Uterus (tissue), 4 donors: Measurements from ENCODE around the gene KCNQ2. TPM values are rescaled to one million over a fixed set of nuclear protein-coding genes. Genes with fewer than 3 reads are reported as not detected.

Experiments used
- DNase-seq, 2 donors: peaks; one replicate each; pipeline ENCODE4 v3.0.0-alpha.2; 2019 to 2020
- H3K27ac ChIP-seq, 2 donors: fragments of 200-600 bp; sonication (generic); 1 replicate in 1 of 2; 2 replicates in 1 of 2; pipeline ENCODE4 v1.5.1; 2016 to 2018
- H3K27me3 ChIP-seq, 2 donors: fragments of 200-600 bp; sonication (generic); one replicate each; pipeline ENCODE4 v1.5.1; 2018 to 2019; ENCODE audit warnings: control low read depth in 1 of 2
- H3K36me3 ChIP-seq, 2 donors: fragments of 200-600 bp; sonication (generic); one replicate each; pipeline ENCODE4 v1.5.1; 2019; ENCODE audit warnings: control low read depth in 1 of 2
- H3K4me1 ChIP-seq, 2 donors: fragments of 200-600 bp; sonication (generic); one replicate each; pipeline ENCODE4 v1.5.1; 2018 to 2019; ENCODE audit warnings: control low read depth in 1 of 2
- H3K4me3 ChIP-seq, 2 donors: fragments of 200-600 bp; sonication (generic); 1 replicate in 1 of 2; 2 replicates in 1 of 2; pipeline ENCODE4 v1.5.1; 2018 to 2019; ENCODE audit warnings: mild to moderate bottlenecking in 1 of 2
- H3K9me3 ChIP-seq, 2 donors: fragments of 200-600 bp; sonication (generic); one replicate each; pipeline ENCODE4 v1.5.1; 2019; ENCODE audit warnings: control low read depth in 1 of 2
- POLR2A ChIP-seq, 2 donors: fragments of 450-650 bp; IDR thresholded peaks; one replicate each; pipeline ENCODE4 v1.6.1; 2016; ENCODE audit warnings: antibody characterized with exemption in 2 of 2, mild to moderate bottlenecking in 1 of 2, moderate library complexity in 1 of 2
- intact Hi-C: fragments of 100-400 bp; cut with DNase I; formaldehyde crosslinking; loops from one replicate; pipeline ENCODE4 v1.15.1; 2023; ENCODE audit warnings: low total_unique reads
- total RNA-seq, 4 donors: library from RNA; depleted of rRNA in 3 of 4; stranded (reverse); fragments of >200 nt in 3 of 4; gene quantifications; one replicate each; pipeline versions ENCODE4 v1.1.0 to v1.2.4, GENCODE V29; 2014 to 2023
- TF ChIP-seq, protein P1 (sequence below), 4 experiments: fragments of 200-600 bp in 2 of 4; fragments of 450-650 bp in 2 of 4; sonication (generic) in 2 of 4; IDR thresholded peaks; one replicate each; pipeline ENCODE4 v1.5.1; 2016 to 2019; ENCODE audit warnings: antibody characterized with exemption in 4 of 4, mild to moderate bottlenecking in 2 of 4, moderate library complexity in 1 of 4
- donor health status: DM: yes; HTN: yes; CAD: no.

Gene KCNQ2
- total RNA-seq, 4 donors from 2014 or later = 1.2 to 4.9 TPM; not detected in 2

DNA sequence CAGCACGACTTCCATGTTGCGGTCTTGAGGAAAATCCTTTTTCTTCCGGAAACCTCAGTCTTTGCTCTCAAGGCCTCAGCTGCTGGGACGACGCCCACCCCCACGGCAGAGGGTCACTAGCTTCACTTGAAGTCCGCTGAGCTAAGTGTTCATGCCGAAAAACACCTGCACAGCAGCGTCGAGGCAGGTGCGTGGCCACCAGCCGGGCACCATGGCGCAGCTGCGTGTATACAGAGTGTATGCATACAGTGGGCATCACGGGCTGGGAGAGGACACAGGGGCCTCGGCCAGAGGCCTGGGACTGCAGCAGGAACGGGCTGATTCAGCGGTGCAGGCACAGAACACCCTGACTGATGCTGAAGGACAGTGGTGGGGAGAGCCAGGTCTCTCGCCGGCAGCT, 20.1 kb downstream of the KCNQ2 start:
- TF ChIP-seq POLR2A (IDR thresholded peaks at IDR 0.05) = no peak
- H3K27me3 ChIP-seq = peaks cover 0 to 37% of the 10 kb centered on the region in 2 donors
- H3K4me1 ChIP-seq = no peaks in the 10 kb centered on the region
- no peak for DNase-seq
- H3K9me3 ChIP-seq = no peaks in the 10 kb centered on the region
- H3K36me3 ChIP-seq = no peaks in the 10 kb centered on the region
- H3K4me3 ChIP-seq = no peak overlapping the region
- intact Hi-C loops = no loop called here
- no peak overlapping the region for H3K27ac ChIP-seq

DNA sequence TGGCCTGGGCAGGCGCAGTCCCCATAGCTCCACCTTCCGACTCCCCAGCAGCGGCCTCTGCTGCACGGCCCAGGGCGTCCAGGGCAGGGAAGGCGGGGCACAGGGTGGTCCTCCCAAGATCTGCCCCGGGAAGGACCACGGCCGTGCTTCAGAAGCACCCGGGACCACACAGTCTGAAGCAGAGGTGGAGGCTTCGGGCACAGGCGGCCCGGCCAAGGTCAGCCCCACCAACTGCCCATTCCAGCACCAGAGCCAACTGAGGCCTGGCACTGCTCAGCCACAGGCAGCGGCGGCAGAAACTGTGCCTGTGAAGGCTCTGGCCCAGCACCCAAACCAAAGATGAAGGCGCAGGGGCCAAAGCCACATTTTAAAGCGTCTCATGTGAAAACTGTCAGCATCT, 20.6 kb downstream of the KCNQ2 start:
- no peak overlapping the region for H3K4me3 ChIP-seq
- H3K36me3 ChIP-seq = no peaks in the 10 kb centered on the region
- no peak for DNase-seq
- H3K27ac ChIP-seq = no peak overlapping the region
- no peak for TF ChIP-seq POLR2A (IDR thresholded peaks at IDR 0.05)
- TF ChIP-seq, protein P1, sequence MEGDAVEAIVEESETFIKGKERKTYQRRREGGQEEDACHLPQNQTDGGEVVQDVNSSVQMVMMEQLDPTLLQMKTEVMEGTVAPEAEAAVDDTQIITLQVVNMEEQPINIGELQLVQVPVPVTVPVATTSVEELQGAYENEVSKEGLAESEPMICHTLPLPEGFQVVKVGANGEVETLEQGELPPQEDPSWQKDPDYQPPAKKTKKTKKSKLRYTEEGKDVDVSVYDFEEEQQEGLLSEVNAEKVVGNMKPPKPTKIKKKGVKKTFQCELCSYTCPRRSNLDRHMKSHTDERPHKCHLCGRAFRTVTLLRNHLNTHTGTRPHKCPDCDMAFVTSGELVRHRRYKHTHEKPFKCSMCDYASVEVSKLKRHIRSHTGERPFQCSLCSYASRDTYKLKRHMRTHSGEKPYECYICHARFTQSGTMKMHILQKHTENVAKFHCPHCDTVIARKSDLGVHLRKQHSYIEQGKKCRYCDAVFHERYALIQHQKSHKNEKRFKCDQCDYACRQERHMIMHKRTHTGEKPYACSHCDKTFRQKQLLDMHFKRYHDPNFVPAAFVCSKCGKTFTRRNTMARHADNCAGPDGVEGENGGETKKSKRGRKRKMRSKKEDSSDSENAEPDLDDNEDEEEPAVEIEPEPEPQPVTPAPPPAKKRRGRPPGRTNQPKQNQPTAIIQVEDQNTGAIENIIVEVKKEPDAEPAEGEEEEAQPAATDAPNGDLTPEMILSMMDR (IDR thresholded peaks at IDR 0.05) = no peak
- H3K27me3 ChIP-seq = peaks cover 0 to 33% of the 10 kb centered on the region in 2 donors
- H3K4me1 ChIP-seq = no peaks in the 10 kb centered on the region
- no peaks in the 10 kb centered on the region for H3K9me3 ChIP-seq
- intact Hi-C loops = no loop called here

DNA sequence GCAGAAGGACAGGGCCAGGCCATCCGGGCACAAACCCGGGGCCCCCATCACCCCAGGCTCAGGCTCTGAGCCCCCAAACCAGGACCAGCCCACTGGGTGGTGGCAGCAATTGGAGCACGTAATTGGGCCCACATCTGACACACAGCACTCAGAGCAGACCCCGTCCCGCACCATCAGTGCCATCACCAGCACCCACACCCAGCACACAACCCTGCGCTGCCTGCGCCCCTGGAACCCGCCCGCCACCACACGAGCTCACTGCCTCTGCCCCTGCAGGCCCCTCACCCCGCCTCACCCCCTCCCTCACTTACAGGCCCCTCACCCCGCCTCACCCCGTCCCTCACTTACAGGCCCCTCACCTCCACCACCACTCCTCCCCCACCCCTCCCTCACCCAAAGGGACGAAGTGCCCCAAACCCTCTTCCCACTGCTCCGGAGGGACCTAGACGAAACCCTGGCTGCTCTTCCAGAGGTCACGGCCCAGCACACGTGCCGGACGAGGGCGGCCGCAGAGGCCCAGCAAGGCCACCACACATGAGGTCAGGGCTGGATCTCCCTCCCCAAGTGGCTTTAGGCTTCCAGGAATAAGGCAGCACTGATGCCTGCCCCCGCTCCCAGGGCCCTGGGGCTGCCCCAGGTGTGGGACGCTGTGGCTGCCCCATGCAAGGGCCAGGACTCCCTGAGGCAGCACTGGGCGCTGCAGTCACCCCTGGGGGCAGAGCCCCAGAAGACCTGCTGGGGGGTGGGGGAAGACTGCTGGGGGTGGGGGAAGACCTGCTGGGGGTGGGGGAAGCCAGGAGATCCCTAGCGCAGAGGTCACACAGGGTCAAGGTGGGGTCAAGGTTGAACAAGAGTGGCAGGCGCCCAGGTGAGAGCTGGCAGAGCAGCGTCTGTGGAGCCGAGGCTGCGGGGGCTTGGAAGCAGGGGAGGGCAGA, 22.4 kb downstream of the KCNQ2 start:
- H3K4me3 ChIP-seq = no peak overlapping the region
- no peak for TF ChIP-seq POLR2A (IDR thresholded peaks at IDR 0.05)
- TF ChIP-seq, protein P1 (IDR thresholded peaks at IDR 0.05) = no peak
- intact Hi-C loops = no loop called here
- no peak for DNase-seq
- H3K36me3 ChIP-seq = no peaks in the 10 kb centered on the region
- H3K4me1 ChIP-seq = no peaks in the 10 kb centered on the region
- H3K27ac ChIP-seq = no peak overlapping the region
- H3K27me3 ChIP-seq = peaks cover 0 to 18% of the 10 kb centered on the region in 2 donors
- H3K9me3 ChIP-seq = no peaks in the 10 kb centered on the region

DNA sequence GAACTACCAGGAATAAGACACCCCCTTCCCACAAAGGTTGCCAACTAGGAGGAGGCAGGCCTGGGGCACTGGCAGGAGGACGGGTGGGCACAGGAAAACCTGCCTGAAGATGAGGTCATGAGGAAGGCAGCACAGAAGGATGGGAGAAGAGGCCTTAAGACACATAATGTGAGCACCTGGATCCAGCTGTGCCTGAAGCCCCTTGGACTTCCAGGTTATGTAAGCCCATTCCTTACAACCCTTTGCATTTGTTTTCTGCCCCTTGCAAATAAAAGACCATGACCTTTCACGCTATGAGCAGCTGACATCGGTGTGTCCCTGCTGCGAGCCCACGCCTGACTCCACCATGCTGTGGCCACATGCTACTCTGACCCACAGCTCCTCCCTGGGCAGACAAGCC, 23.4 kb downstream of the KCNQ2 start:
- TF ChIP-seq, protein P1 (IDR thresholded peaks at IDR 0.05) = no peak
- no peak for TF ChIP-seq POLR2A (IDR thresholded peaks at IDR 0.05)
- Histone ChIP-seq H3K36me3 (no peaks in the 10 kb centered on the region), H3K4me1 (no peaks in the 10 kb centered on the region), H3K4me3 (no peak overlapping the region), H3K27ac (no peak overlapping the region), H3K9me3 (no peaks in the 10 kb centered on the region), H3K27me3 (peaks cover 0 to 18% of the 10 kb centered on the region in 2 donors)
- intact Hi-C loops = no loop called here
- DNase-seq = no peak

DNA sequence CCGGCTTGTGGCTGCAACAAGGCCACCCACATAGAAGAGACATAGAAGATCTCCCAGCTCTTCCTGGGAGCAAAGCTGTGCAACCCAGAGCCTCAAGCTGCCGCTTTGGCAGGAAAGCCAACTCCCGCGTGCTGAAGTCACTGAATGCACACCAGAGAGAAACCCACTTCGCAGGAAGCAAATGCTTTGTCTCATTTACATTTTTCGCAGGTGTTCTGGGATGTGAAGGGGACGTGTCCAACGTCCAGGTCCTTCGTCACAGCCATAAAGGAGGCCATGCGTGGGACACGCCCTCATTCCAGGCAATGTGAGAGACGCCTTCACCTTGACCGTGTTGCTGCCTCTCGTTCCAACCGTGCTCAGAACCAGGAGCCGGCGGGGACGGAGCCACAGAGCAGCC, 24.4 kb downstream of the KCNQ2 start:
- no peaks in the 10 kb centered on the region for H3K4me1 ChIP-seq
- intact Hi-C loops = no loop called here
- H3K36me3 ChIP-seq = no peaks in the 10 kb centered on the region
- no peak overlapping the region for H3K4me3 ChIP-seq
- no peaks in the 10 kb centered on the region for H3K9me3 ChIP-seq
- peaks cover 0 to 13% of the 10 kb centered on the region in 2 donors for H3K27me3 ChIP-seq
- TF ChIP-seq POLR2A (IDR thresholded peaks at IDR 0.05) = no peak
- TF ChIP-seq, protein P1 (IDR thresholded peaks at IDR 0.05) = no peak
- no peak for DNase-seq
- no peak overlapping the region for H3K27ac ChIP-seq
